Anterior cingulate cortex (tissue), 58 donors: ENCODE results near the gene KCTD17.

ENCODE experiments used
- DNase-seq, 58 donors: peaks; one replicate each; lab custom pipeline; 2025; lab: John Stamatoyannopoulos, UW

Gene KCTD17, protein sequence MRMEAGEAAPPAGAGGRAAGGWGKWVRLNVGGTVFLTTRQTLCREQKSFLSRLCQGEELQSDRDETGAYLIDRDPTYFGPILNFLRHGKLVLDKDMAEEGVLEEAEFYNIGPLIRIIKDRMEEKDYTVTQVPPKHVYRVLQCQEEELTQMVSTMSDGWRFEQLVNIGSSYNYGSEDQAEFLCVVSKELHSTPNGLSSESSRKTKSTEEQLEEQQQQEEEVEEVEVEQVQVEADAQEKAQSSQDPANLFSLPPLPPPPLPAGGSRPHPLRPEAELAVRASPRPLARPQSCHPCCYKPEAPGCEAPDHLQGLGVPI

DNA sequence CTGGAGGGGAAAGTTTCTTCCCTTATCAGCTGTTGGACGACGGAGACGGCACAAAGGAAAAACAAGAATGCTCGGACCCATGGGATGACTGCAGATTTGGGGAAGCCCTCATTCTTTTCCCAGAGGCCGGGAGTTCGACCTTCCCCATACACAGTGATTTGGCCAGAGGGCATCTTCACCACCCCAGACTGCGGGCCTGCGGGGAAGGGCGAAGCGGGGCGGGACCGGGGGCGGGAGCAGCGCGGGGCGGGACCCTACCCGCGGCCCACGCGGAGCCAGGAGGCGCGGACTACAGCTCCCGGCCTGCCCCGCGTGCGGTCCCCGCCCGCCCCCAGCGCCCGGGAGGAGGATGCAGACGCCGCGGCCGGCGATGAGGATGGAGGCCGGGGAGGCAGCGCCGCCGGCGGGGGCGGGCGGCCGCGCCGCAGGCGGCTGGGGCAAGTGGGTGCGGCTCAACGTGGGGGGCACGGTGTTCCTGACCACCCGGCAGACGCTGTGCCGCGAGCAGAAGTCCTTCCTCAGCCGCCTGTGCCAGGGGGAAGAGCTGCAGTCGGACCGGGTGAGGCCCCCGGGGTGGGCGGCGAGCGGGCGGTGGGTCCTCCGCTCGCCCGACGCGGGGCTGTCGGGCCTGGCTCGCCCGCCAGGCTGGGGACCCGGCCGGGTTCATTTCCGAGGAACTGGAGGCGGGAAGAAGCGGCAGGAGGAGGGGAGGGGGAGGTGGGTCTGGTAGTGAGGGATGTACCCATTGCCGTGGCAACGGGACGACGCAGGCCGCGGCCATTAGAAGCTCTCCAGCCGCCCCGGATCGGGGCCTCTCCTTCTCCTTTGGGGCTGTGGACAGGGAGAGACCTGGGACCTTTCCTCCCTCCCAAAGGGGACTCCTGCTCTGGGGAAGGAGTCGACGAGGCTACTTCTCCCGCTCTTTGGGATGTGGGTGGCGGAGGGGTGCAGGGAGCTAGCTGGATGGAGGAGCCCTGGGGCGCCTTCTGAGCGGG lies at the start of gene KCTD17:
KCTD17 (plus strand) TSS at position 352 of the 995 bp plus-strand sequence; CDS start at position 371, 19 bp downstream.
- DNase-seq: peak in 52 of 58 donors; percentile 16 to 81 (median 49)

DNA sequence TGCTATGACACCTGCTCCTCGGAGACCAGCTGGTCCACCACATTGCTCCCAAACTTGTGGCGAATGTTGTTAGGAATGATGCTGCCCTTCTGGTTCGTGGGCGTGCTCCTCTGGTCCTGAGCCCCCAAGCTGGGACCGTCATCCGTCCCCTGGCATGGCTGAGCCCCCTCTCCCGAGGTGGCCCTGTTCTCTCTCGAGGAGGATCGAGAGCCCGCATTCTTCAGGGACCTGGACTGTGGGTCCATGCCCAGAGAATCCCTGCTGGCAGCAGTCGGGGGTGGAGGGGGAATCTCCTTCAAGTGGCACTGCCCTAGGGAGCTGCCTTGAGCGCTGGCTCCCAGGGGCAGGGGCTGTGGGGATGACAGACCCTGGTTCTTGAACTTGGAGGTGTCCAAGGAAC lies 49.7 kb upstream of the KCTD17 start:
- DNase-seq: no peak

DNA sequence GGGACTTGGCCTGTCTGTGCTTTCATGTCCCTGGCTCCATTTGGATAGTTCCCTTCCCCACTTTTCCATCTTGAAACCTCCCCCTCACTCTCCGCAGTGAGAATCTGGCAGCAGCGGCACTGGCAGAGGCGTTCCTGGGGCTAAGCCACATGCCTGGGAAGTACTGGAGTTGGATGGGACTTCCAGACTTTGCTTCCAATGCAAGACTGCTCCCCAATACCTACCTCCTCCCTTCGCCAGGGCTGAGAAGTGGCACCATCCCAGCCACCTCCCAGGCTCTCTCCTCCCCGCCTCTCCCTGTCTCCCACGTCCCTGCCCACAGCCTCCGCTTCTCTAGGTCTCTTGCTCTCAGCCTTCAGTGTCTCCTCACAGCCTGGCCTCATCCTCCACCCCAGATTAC lies 48.9 kb upstream of the KCTD17 start:
- peak in 36 of 58 donors; percentile 17 to 77 (median 42) for DNase-seq

- DNase-seq: no peak
These were observed 43.9 kb upstream of the KCTD17 start for GRCh38 chr22:37007651-37008050.

- no peak for DNase-seq
These were observed 43.2 kb upstream of the KCTD17 start for GRCh38 chr22:37008365-37008764.

- no peak for DNase-seq
These were observed 42.1 kb upstream of the KCTD17 start for GRCh38 chr22:37009490-37009889.

DNA sequence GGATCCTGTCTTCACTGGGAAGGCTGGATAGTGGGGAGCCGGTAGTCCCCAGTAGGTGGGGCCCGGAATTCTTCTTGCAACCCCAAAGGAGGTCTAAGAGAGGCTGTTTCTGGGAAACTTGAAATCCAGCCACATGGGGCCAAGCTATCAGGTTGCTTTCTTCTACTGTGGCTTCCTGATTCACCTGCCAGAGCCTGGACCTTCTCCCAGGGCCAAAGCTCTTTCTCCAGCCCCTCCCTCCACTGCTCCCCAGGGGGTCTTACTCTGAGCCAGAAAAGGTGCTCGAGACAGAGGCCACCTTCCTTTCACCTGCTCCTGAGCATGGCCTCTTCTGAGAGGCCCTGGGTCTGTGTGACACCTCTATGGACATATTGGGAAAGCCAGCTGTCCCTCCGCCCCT lies 41.4 kb upstream of the KCTD17 start:
- DNase-seq: no peak

DNA sequence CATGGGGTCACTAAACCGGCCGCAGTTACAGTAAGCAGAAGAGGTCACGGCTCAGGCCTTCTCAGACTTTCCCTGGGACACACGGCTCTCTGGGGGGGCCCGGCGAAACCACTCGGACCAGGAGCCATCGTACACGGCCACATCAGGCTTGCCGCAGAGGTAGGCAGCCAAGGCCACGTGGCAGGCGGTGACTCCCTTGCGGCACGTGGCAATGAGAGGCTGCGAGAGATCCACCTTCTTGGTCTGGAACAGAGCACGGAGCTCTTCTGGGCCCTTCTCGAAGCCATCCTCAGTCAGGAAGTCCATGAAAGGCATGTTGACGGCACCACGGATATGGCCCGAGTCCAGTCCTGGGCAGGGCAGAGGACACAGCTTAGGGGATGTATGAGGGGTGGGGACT lies 40.6 kb upstream of the KCTD17 start:
- DNase-seq: no peak

GRCh38 chr22:37011472-37011871 lies 40.1 kb upstream of the KCTD17 start:
- no peak for DNase-seq

- DNase-seq: peak in 36 of 58 donors; percentile 11 to 78 (median 36)
These were observed 39.2 kb upstream of the KCTD17 start for GRCh38 chr22:37012262-37012904.

- DNase-seq: no peak
These were observed 38.6 kb upstream of the KCTD17 start for GRCh38 chr22:37012956-37013355.

- DNase-seq: no peak
These were observed 37.1 kb upstream of the KCTD17 start for GRCh38 chr22:37014415-37014806.

- DNase-seq: no peak
These were observed 36.5 kb upstream of the KCTD17 start for GRCh38 chr22:37014835-37015586.

DNA sequence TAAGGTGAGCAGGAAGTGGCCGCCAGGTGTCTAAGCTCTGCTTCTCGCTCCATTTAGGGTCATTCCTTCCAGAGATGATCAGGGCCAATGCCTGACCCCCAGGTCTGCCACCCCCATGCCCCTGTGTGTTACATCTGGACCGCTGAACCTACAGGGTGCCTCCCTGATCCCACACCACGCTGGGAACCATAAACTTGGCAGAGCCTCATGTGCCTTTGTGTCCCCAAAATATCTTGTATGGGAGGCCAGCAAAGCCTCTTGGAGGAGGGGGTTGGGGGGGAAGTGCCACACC lies 36.0 kb upstream of the KCTD17 start:
- DNase-seq: no peak

- DNase-seq: peak in 1 of 58 donors; percentile 9
These were observed 35.2 kb upstream of the KCTD17 start for GRCh38 chr22:37016134-37016910.

DNA sequence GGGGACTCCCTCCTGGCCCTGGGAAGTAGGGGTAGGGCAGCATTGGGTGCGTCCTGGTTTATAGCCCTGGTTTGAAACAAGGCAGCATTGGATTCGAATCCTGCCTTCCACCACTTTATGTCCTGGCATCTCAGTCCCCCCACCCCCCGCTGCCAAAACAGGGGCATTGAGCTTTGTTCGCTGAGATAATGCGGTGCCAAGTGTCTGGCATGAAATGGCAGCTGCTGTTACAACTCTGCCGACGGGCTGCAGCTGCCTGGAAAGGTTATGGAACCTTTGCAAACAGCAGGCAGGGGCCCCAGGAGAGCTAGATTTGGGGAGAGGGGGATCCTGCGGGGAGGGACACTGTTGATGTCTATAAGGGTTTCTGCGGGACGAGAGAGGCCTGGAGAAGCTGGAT lies 34.2 kb upstream of the KCTD17 start:
- DNase-seq: peak in 2 of 58 donors; percentile 13 to 24

DNA sequence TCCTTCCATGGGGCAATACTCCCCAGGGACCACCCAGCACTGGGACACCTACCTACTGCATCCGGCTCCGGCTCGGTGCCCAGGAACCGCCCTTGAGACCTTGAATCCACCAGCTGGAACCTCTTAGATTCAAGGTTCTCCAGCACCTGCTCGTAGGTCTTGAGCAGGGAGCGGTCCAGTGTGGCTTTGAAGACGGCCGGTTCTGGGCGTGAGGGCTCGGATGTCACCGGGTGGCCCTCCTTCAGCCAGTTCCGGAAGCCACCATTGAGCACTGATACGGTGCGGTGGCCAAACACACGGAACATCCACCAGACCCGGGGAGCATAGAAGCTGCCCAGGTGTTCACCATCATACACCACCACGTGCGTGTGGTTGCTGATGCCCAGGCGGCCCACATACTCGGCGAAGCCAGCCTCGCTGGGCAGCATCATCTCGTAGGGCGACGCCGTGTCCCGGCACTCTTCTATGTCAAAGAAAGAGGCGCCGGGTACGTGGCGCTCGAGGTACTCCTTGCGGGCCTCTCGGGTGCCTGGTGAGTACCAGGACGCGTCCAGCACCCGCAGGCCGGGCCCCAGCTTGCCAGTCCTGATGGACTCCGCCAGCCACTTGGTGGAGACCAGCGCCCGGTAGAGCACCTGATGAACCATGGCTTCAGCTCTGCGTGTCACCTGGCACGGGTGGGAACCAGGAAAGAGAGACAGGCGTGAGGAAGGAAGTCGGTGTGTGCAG lies 33.3 kb upstream of the KCTD17 start:
- DNase-seq: peak in 2 of 58 donors; percentile 46 to 48

DNA sequence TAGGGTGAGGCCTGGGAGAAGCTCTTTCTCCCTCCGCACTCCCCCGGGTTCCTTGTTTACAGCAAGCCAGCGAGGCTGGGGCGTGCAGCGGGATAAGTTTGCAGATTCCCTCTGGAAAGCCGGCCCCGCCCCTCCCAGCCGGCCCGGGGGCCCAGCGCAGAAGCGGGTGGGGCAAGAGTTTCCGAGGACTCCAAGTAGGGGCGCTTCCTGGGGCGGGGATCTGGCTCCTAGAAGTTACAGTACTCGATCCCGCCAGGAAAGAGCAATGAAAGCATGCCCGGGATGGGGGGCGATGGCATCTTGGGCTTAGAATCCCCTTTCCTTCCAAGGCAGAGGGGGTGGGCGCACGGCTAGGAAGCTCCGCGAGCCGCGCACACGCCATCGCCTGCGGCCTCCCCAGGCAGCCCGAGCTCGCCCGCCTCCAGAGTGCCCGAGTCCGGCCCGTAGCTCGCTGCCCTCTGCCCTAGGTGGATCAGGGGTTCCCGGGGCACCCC lies 32.7 kb upstream of the KCTD17 start:
- peak in 29 of 58 donors; percentile 17 to 70 (median 48) for DNase-seq
